HG03520 (cell line): ENCODE results near the gene TPCN1.

Source experiments
- ATAC-seq: cut with Tn5 transposase; IDR thresholded peaks from one replicate; pipeline ENCODE4 v1.9.1; 2021; ENCODE audit warnings: mild to moderate bottlenecking, moderate library complexity; ENCODE audit not compliant: unreplicated experiment

Gene TPCN1

DNA sequence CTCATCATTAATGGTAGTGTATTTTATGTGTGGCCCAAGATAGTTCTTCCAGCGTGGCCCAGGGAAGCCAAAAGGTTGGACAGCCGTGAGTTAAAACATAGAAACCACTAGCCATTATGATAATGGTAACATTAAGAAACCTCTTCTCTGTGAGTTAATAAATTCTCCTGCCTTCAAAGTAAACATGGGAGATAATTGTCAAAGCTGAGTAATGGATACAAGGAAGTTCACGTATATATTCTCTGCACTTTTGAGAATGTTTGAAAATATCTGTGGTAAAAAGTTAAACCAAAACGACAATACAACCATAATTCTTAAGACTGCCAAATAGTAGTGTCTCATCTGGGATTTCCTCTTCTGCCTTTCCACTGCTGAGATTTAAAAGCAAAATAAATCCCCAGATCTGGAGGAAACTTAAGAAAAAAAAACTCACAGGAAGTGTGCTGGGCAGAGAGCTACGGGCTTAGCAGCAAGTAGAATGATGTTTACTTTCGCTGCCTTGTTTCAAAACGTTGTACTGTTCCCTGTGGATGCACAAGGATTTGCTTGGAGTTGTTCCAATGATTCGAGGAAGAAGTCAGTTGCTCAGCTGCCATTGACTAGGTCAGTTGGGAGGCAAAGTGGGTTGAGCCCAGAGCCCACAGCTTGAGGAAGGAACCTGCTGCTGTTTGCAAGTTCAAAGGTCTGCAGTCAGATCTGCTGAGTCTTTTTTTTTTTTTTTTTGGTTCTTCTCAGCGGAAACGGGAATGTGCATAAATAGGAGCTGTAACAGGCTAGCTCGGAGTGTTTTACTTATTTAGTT is 1.7 kb downstream of the TPCN1 start:
- no peak for ATAC-seq

DNA sequence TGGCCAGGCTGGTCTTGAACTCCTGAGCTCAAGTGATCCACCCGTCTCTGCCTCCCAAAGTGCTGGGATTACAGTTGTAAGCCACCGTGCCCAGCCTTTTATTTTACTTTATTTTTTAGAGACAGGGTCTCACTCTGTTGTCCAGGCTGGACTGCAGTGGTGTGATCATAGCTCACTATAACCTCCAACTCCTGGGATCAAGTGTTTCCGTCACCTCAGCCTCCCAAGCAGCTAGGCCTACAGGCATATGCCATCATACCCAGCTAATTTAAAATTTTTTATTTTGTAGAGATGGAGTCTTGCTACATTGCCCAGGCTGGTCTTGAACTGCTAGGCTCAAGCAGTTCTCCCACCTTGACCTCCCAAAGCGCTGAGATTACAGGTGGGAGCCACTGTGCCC is 3.7 kb downstream of the TPCN1 start:
- ATAC-seq = no peak

DNA sequence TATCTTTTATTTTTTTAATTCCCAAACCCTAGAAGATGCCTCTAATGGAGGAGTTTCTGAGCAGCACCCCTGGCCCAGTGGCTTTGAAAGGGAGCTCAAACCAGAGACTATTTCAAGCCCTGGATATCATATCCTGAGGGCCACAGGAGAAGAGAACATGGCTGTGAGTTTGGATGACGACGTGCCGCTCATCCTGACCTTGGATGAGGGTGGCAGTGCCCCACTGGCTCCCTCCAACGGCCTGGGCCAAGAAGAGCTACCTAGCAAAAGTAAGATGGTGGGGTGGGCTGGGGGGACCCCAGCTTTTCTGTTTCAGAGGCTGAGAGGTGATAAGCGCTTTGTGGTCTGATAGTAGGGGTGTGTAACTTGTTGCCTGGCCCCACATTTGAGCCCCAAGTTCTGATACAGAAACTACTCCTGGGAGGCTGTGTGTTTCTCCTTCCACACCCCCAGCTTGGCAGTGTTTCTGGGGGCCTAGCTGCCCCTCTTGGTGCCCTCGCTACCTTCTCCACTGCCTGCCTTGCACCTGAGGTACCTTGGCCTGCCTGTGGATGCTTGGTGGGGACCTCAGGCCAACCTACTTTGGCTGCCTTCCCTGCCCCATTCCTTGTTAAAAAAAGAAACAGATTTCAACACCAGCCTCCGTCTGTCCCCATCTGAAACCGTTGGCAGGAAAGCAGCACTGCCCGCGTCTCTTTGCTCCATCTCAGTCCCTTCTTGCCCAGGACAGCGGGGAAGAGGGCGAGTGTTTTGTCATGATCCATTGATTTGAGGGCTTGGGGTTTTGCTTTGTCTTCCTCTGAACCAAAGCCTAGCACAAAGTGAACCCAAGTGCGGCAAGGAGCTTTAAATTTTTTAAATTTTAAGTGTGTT is 5.7 kb downstream of the TPCN1 start:
- no peak for ATAC-seq

DNA sequence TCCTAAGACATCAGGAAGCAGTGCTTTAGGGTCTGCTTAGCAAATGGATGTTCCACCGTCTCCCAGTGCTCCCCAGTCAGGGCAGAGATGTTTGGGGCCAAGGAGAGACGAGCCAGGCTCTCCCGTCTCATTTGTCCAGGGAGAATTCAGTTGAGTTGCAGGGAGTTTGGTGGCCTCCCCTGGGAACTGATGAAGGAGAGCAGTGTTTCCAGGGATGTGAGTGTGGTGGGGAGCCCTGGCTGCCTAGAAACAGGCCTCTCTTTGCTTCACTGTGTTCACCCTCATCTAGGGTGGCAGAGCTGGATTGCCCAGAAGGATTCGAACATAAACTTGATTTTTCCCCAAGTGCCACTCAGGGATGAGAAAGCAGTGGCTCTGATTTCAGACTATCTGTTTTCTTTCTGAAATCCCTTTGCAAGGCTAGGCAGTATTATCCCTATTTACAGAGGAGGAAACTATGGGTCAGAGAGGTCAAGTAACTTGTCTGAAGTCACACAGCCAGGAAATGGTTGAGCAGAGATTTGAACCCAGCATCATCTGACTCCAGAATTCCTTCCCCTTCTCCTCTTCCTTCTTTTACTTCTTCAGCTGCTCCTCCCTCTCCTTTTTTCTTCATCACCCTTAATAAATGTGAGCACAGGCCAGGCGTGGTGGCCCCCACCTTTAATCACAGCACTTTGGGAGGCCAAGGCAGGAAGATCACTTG is 6.6 kb downstream of the TPCN1 start:
- ATAC-seq = no peak

DNA sequence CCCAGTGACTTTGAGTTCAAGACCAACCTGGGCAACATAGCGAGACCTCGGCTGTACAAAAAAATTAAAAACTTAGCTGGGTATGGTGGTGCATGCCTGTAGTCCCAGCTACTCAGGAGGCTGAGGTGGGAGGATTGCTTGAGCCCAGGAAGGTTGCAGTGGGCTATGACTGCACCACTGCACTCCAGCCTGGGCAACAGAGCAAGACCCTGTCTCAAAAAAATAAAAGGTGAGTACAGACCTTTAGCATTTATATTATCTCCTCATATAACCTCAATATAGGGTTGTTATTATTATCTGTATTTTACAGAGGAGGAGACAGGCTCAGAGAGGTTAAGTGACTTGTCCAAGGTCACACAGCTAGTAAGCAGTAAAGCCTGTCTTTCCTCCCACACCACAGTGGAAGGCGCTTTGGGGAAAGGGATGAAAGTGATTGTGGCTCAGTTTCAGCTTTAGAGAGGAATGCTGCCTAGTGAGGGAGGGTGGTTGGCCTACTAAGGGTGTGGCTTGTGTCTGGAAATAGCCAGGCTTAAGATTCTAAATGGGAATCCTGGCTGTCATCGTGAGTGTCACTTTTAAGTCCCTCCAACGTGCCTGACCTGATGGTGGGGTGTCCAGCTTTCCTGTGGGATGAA is 7.2 kb downstream of the TPCN1 start:
- ATAC-seq = no peak

DNA sequence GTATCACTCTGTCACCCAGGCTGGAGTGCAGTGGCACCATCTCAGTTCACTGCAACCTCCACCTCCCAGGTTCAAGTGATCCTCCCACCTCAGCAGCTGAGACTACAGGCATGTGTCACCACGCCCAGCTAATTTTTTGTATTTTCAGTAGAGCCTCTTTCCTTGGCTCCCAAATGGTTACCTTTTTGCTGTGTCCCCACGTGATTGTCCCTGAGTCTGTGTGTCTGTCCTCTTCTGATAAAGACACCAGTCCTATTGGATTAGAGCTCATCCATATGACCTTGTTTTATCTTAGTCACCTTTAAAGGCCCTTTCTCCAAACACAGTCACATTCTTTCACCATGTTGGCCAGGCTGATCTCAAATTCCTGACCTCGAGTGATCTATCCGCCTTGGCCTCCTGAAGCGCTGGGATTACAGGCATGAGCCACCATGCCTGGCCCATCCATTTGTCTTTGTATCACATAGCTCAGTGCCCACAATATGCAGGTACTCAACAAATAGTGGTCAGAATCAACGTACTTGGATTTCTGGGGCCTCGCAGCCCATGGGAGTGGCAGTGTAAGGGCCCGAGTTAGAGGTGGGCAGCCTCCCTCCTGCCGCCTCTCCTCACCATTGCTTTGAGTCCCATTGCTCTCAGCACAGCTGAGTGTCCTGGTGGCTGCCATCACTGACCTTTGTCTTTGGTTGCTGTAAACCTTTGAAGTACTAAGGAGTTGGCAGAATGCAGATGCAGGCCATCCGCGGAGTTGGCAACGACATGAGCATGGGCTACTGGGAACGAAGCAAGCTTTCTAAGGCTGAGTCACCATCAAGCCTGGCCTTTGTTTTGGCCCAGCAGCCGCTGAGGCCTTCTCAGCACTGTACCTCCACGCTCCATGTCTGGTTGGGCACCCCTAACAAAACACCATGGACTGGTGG is 9.3 kb downstream of the TPCN1 start:
- peak; percentile 14 for ATAC-seq

DNA sequence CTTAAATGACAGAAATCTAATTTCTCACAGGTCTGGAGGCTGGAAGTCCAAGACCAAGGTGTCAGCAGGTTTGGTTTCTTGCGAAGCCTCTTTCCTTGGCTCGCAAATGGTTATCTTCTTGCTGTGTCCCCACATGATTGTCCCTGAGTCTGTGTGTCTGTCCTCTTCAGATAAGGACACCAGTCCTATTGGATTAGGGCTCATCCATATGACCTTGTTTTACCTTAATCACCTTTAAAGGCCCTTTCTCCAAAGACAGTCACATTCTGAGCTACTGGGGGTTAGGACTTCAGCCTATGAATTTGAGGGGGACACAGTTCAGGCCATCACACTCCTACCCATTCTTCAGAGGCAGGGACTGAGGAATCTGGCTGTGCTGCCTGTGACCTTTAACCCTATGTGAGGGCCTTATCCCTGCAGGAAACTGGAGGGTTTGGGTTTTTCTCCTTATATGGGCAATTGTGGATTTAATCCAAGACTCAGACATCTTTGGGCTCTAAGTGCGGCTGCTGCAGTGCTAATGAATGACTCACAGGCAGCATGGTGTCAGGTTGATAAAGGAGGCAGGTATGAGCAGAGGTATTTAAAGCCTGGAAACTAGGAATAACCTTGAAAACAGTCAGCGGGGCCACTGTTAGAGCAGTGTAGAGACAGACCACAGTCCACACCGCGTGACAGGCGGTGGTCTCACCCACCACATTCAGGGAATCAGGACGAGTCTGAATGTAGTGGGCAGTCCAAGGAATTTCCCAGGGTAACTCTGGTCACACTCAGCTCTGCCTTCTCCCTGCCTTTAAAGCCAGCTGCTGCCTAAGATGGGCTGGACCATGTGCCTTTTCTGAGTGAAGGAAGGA is 10.2 kb downstream of the TPCN1 start:
- ATAC-seq = no peak

DNA sequence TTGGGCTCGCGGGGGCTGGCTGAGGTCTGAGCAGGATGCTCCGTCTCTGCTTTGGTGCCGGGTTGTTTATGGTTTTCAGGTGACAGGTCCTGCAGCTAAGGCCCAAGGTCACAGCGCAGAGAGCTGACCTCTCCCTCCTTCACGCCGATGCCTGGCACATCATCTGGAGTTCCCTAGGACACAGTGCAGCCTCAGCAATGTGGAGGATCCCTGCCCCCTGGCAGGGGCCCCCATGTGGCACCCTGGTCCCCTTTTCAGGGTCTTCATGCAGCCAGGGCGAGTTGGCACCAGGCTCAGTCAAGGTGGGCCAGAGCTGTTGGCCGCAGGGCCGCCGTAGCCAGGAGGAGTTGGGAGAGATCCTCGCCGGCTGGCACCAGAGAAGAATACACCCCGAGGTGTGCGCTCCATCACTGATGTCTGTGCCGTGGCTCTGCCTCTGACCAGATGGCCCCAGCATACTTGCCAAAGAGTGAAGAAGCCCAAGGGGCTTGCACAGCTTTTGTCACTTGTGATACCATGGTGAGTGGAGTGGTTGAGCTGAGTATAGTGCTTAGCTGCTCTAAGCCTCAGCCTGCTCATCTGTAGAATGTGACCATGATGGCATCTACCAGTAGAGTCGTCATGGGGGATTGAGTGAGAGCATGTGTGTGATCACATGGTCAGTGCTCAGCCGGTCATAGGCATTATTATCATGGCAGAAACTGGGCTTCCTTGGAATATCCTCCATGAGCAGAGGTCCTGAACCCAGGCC is 11.0 kb downstream of the TPCN1 start:
- ATAC-seq = no peak

DNA sequence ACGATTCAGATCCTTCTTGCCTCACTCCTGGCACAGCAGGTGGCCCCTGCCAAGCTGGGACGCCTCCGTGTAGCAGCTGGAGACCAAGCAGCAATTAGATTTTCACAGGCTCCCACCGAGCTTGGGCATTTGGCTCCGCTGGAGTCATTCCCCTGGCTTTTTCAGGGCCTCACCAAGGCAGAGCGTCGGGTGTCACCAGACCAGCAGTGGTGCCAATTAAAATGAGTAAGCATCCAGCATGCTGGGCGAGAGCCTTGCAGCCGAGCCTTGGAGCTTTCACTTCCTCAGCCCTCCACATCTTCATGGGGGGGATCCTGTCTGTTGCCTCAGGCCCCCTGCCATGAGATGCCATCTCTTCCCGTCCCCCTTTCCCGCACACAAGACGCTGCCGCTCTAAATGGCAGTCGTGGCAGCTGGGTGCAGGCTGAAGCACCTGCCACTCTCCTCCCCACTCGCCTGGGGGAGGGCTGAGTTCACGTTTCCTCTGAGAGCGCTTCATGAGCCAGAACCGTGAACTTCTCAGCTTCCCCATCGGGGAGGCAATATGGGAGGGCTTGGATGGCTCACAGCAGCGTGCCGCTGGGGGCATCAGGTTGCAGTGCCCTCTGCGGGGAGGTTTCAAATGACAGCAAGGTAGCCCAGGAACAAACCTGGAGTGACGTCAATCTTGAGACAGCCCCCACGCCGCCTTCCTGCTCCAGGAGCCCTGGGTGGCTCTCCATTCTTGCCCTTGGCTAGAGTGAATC is 11.7 kb downstream of the TPCN1 start:
- peak; percentile 67 for ATAC-seq

DNA sequence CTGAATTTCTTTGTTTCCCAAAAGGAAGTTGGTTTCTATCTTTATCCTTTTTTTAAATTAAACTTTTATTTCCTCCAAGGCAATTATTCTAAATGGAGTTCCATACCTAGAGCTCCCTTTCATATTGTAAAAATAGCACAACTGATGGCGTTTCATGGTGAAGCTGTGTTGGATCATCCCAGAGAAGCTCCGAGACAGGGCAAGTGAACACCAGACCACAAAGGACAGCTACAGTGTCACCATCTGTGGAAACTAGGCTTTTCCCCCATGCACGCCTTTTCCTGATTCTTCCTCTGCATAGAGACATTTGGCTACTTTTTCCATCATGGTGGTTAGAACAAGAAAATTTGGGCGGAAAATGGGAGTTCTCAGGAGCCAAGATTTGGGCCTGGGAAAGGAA is 12.7 kb downstream of the TPCN1 start:
- ATAC-seq = no peak

DNA sequence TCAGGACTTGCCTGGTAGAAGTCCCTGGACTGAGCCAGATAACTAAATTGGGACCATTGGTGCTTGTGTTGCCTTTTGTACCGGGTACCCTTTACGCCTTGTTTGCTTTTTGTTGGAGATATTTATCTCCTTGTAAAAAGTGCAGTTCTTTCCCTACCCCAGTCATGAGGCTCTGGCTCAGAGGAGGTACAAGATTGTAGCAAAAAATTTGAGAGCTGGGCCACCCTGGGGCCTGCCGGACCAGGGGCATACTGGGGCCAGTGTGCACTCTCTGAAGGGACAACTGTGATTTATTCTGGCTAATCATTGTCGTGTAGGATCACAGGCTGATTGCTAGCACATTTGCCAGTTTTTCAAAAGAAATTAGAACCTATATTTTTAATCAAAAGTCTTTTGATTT is 13.2 kb downstream of the TPCN1 start:
- no peak for ATAC-seq

DNA sequence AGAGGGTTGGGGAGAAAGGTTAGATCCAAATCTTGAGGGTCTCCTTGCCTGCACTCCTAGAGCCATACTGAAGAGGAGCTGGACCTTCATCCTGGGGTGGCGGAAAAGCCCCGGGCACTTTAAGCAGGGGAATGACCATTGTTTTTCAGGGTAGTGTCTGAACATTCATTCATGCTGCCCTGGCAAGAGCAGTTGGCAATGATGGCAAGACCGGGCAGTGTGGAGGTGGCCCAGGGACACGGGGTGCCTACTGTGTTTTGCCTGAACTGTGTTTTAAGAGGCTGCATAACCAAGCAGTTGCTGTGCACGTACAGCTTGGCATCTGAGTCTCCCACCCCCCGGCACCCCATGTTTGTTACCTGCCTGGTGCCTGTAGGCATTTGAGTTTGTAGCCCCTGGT is 14.7 kb downstream of the TPCN1 start:
- no peak for ATAC-seq

DNA sequence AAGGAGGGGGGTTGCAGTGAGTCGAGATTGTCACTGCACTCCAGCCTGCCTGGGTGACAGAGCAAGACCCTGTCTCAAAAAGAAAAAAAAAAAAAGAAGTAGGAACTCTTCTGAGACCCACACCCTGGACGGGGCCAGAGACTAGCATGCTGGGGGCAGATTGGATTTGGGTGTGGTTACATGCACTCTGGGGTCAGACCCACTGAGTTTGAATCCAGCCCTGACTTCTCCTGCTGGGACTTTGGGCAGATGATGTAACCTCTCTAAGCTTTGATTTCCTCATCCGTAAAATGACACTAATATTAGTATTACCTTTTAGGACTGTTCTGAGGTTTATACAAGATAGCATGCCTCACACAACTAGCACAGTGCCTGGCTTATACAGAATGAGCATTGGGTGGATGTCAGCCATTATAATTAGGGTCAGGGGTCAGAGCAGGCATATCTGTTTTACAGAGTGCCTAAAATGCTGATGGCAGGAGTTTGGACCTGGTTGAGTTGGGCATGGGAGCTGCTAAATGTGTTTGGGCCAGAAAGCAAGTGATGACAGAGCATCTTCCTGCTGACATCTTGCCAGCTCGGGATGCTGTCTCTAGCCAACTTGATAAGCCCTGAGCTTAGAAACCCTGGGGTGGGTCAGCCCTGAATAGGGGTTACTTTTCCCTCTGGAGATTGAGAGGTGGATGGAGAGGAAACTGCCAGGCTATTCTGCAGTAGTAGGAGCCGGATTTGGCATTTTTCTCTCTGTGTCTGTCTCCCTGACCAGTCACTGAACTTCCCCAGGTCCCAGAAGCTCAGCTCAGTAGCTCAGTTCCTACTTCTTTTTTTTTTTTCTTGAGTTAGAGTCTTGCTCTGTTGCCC is 15.5 kb downstream of the TPCN1 start:
- ATAC-seq = no peak

DNA sequence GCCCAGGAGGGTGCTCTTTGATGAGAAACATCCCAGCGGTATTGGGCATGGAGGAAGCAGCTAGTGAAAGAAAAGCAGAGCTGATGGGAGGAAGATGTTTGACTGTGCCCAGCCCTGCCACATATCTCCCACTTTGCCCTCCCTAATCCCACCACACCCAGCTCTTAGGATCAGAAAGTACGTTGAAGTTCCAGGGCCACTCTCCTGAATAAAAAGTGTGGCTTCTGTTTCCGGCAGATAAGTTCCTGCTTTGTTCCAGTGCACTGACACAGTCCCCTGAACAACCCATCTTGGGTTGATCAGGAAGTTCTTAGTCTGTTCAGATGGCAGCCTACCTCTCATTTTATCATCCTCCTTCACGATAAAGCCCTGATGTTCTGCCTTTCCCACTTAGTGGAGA is 16.5 kb downstream of the TPCN1 start:
- no peak for ATAC-seq

DNA sequence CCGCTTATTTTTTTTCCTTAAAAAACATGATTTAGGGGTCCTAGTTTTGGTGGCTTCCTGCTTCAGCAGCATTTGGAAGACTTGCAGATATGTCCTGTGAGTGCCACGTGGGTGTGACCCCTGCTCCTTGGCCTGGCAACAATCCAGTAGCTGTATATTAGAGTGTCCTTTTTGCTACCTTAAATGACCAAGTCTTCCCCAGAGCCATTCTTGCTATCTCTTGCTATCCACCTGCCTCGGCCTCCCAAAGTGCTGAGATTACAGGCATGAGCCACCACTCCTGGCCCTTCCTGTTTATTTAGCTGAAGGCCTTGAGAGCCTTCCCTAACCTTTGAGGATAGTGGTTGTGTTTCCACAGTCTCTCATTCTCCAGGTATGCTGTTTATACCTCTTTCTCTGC is 17.0 kb downstream of the TPCN1 start:
- ATAC-seq = no peak

DNA sequence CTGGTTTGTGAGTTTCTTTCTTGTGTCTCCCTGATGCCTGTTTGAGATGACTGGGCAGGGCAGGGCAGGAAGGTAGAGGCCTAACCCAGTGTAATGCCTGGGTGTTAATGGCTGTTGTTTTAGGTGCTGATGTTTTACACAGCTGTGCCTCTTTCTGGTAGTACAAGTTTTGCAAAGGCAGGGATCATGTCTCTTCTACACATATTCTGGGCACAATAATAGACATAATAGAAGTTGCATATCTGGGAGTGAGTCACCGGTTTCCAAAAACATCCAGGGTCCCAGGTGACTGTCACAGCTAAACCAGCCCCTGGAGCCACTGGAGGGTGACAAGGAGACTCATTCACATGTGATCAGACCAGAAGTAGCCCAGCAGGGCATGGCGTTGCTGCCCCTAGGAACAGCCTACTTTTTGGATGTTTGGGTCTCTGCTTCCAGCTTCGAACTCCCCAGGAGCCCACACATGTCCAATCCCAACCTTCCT is 18.1 kb downstream of the TPCN1 start:
- ATAC-seq = no peak
